Kidney capillary endothelial cell (primary cell): ENCODE measurements around the gene TRABD2B.

Experiments used
- DNase-seq: peaks from one replicate; pipeline ENCODE4 v3.0.0-alpha.2; 2018; ENCODE audit warnings: low spot score

The TRABD2B gene

GRCh38 chr1:47992720-47993415 lies 4.3 kb downstream of the TRABD2B start:
- no peak for DNase-seq

DNA sequence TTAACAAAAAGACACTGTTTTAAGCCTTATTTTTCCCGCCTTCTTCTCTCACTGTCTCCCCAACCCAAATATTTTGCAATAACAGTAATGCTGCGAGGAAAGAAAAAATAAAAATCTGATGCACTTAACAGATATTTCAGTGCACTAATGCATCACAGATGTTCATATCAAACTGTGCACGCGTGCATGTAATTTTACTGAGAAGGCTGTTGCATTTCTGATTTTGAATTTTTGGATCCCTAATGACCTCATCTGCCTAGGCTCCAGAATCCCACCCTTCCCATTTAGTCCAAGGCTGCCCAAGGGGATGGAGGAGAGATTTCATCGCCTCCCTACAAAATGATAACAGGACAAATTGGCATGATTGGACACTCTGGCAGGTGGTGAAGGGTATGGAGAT lies 5.5 kb downstream of the TRABD2B start:
- no peak for DNase-seq

GRCh38 chr1:47991187-47991586 lies 6.0 kb downstream of the TRABD2B start:
- DNase-seq, result no peak

GRCh38 chr1:47990286-47990685 lies 6.9 kb downstream of the TRABD2B start:
- no peak for DNase-seq

DNA sequence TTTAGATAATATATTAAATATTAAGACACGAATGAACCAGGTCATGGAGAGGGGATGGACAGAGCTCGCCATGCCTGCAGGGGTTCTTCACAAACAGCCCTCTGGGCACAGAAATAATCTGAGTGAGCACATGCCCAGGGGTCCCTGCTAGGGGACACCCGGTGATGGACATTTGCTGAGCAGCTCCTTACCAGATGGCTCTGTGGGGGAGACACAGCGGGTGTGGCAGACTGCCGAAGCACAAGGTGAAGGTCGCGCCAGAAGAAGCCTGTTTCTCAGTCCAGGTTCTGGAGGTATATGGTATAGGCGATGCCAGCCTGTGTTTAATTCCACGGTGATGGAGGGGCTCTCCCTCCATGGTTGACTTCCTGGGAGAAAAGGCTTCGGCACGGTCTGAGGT lies 9.6 kb downstream of the TRABD2B start:
- no peak for DNase-seq

- no peak for DNase-seq
These were observed 10.4 kb downstream of the TRABD2B start for GRCh38 chr1:47986761-47987200.

DNA sequence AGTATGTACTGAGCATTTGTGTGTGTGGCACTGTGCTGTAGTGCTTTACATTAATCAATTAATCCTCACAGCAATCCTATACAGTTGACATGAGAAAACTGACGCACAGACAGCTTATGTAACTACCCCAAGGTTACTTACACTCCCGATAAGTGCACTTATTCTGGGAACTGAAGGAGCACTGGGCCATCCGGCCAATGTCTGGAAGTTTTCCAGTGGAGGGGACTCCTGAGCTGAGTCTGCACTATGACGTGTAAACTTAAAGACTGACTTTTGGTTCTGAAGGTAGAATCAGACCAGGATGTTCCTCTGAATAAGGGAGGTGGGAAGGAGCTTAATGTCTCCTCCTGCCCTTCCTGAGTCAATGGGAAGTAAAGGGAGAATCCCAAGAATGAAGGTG lies 12.2 kb downstream of the TRABD2B start:
- DNase-seq, result no peak

GRCh38 chr1:47984175-47984789 lies 12.9 kb downstream of the TRABD2B start:
- DNase-seq, result no peak

DNA sequence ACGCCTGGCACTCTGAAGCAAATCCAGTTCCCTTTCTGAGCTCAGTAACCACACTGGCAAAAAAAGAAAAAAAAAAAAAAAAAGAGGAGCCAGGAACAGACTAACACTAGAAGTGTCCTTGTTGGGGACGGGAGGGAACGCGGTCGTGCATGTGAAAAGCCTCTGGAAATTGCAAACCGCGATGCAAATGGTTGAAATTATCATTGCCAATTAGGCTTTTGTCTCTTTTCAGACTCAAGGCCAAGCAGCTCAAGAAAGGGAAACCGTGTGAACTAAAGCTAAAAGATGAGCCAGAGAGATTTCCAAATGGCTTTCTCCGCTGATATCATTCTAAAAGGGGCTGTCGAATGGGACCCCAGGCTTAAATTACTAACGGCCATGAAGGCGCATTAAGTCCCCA lies 13.5 kb downstream of the TRABD2B start:
- no peak for DNase-seq

- no peak for DNase-seq
These were observed 15.4 kb downstream of the TRABD2B start for GRCh38 chr1:47981667-47982350.

DNA sequence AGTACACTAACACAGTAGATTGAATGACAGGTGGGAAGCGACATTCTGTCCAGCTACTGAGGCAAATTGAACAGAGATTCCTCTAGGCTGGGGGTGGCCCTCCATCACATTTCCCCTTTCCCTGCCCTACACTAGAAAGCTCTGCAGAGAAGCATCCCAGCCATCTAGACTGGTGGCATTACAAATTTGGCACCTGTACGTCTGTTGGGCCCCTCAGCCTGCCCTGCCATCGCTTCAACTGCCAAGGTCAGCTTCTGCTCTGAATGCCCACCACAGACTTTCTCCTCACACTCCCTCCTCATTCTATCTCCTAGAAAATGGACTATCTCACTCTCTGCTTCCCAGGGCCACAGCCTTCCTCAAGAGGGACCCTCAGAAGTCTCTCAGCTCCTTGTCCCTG lies 16.7 kb downstream of the TRABD2B start:
- DNase-seq, result no peak

DNA sequence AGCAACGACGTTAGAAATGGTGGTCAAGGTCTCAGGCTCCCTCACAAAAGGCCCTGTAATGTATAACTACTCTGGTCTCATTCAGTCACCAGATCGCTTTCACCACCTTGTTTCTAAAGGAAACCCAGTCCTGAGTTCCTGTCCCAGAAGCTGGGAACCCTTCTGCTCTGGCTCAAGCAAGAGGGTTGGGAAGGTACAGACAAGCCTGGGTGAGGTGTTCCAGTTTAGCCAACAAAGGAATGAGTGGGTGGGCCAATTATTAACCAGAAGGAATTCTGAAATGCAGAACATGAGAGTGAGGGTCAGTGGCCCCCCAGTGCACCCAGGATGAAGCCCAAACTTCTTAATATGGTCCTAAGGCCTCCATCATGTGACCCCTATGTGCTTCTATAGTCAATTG lies 17.5 kb downstream of the TRABD2B start:
- DNase-seq, result no peak

GRCh38 chr1:47978486-47978885 lies 18.7 kb downstream of the TRABD2B start:
- DNase-seq, result no peak

DNA sequence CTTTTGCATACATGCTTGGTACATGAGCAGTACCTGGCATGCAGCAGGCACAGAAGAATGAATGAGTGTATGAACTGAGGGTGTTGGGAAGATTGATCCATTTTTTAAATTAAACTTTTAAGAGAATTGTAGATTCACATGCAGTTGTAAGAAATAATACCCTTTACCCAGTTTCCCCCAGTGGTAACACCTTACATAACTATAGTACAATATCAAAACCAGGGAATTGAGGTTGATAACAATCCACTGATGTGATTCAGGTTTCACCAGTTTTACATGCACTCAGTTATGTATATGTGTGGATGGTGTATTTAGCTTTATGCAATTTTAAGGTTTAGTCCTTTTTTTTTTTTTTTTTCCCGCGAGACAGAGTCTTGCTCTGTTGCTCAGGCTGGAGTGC lies 20.5 kb downstream of the TRABD2B start:
- DNase-seq, result no peak

- no peak for DNase-seq
These were observed 20.9 kb downstream of the TRABD2B start for GRCh38 chr1:47976267-47976666.

- DNase-seq, result no peak
These were observed 21.8 kb downstream of the TRABD2B start for GRCh38 chr1:47975302-47975921.

GRCh38 chr1:47972864-47973432 lies 24.2 kb downstream of the TRABD2B start:
- no peak for DNase-seq

DNA sequence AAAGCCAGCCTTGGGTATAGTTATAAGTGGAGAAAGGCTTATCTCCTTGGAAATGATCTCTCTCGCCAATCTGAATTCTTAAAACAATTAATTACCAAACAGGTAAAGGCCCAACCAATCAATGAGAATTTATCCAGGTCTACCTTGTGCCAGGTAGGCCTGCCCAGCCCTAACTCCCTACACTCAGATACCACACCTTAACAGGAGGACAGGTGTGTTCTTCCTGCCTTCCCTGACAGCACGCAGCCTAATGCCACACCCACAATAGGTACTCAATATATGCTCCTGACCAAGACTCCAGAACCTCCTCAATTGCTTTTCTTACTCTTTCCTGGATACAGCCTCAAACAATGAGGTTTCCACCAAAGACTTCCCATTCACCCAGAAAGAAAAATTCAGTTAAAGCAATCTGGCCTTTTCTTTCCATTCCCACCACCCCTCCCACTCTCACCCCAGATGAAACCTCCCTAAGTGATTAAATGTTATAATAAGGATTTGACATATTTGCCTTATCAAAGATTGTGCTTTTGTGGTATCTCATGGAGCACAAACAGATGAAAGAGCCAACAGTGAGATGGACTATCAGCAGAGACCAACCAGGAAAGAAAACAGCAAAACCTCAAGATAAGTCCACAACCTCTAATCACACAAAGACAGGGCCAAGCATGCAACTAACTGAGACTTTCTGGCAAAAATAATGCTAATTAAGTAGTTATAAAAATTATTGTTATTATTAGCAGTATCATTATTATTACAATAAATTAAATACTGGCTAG lies 25.6 kb downstream of the TRABD2B start:
- no peak for DNase-seq

DNA sequence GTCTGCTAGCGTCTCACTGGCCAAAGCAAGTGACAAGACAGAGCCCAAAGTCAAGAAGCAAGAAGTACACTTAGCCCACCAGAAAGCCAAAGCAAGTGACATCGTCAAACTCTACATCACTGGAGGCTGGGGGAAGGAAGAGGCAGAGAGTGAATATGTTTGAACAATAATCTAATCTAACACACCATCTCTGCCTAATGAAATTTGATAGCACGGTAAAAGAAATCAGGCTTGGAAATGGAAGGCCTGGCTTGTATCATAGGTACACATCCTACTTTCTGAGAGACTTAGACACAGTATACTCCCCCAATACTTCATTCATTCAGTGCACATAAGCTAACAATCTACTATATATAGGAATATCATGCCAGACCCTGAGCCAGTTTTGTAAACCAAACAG lies 26.3 kb downstream of the TRABD2B start:
- DNase-seq, result no peak

DNA sequence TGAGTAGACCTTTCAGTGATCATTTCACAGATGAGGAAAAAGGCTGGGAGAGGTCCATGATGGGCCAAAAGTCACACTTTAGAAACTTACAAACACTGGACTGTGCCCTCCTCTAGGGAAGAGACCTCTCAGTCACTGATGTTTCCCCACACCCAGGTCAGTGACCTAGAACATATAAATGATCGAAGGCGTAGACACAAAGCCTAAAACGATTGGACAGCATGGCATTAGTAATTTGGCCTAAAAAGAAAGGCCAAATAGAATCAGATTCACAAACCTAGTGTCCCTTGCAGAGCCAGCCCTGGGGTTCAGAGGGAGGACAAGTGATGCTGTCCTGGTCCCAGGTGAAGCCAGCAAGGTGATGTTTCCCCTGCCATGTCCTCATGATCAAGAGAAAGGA lies 27.7 kb downstream of the TRABD2B start:
- no peak for DNase-seq

DNA sequence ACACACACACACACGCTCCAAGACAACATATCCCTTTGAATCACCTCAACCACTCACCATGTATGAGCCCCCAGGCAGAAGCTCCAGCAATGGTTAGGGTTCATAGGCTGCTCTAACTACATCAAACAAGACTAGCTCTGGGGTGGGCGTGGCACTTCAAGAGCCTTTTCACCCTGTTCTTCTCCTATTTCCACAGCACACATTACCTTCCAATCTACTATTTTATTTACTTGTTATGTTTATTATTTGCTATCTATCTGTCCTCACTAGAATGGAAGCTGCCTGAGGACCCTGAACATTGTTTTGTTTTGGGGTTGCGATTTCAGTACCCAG lies 28.7 kb downstream of the TRABD2B start:
- no peak for DNase-seq
